ENCODE data around the gene POR.

POR gene

GRCh38 chr7:75962607-75963380 lies 47.8 kb downstream of the POR start:
- TF ChIP-seq CTCF (IDR thresholded peaks at IDR 0.05): no peak

GRCh38 chr7:75963381-75963995 lies 48.5 kb downstream of the POR start:
- H2AFZ ChIP-seq: peak overlapping the region; percentile 28
- no peaks in the 10 kb centered on the region for H3K9me3 ChIP-seq (ENCODE audit: control insufficient read depth, low read length)
- H3K4me1 ChIP-seq: peaks cover 24% of the 10 kb centered on the region
- H3K27me3 ChIP-seq (ENCODE audit: control insufficient read depth, insufficient read depth, low read length): no peaks in the 10 kb centered on the region
- no peak overlapping the region for H3K9ac ChIP-seq
- H3K79me2 ChIP-seq: peaks cover 25% of the 10 kb centered on the region
- no peak for TF ChIP-seq CTCF (IDR thresholded peaks at IDR 0.05)
- no peak overlapping the region for H3K4me3 ChIP-seq (ENCODE audit: low read depth, low read length)
- peak overlapping the region; percentile 70 for H3K27ac ChIP-seq
- peak overlapping the region; percentile 43 for H3K4me2 ChIP-seq (ENCODE audit: low read length)
- H3K36me3 ChIP-seq (ENCODE audit: control insufficient read depth, insufficient read depth, low read length): no peaks in the 10 kb centered on the region

More at GRCh38 chr7:75962607-75963380, 47.8 kb downstream of the POR start:
- Histone ChIP-seq H3K9me3 (ENCODE audit: control insufficient read depth, low read length) (no peaks in the 10 kb centered on the region), H3K4me1 (peaks cover 28% of the 10 kb centered on the region), H3K4me2 (ENCODE audit: low read length) (peak overlapping the region; percentile 43), H2AFZ (peak overlapping the region; percentile 28), H3K36me3 (ENCODE audit: control insufficient read depth, insufficient read depth, low read length) (no peaks in the 10 kb centered on the region), H3K4me3 (ENCODE audit: low read depth, low read length) (no peak overlapping the region), H3K27me3 (ENCODE audit: control insufficient read depth, insufficient read depth, low read length) (no peaks in the 10 kb centered on the region), H3K79me2 (peaks cover 23% of the 10 kb centered on the region), H3K27ac (peak overlapping the region; percentile 70), H3K9ac (no peak overlapping the region)

- Histone ChIP-seq H3K27me3 (ENCODE audit: control insufficient read depth, insufficient read depth, low read length) (no peaks in the 10 kb centered on the region), H3K4me2 (ENCODE audit: low read length) (no peak overlapping the region), H3K27ac (peak overlapping the region; percentile 40), H3K9ac (no peak overlapping the region), H3K79me2 (peaks cover 39% of the 10 kb centered on the region), H3K4me1 (peaks cover 17% of the 10 kb centered on the region), H3K9me3 (ENCODE audit: control insufficient read depth, low read length) (no peaks in the 10 kb centered on the region), H2AFZ (no peak overlapping the region), H3K36me3 (ENCODE audit: control insufficient read depth, insufficient read depth, low read length) (no peaks in the 10 kb centered on the region), H3K4me3 (ENCODE audit: low read depth, low read length) (no peak overlapping the region)
- no peak for TF ChIP-seq CTCF (IDR thresholded peaks at IDR 0.05)
These were observed 50.7 kb downstream of the POR start for GRCh38 chr7:75965617-75966016.

- TF ChIP-seq CTCF (IDR thresholded peaks at IDR 0.05): no peak
- Histone ChIP-seq H3K27ac (peak overlapping the region; percentile 49), H3K36me3 (ENCODE audit: control insufficient read depth, insufficient read depth, low read length) (no peaks in the 10 kb centered on the region), H2AFZ (no peak overlapping the region), H3K9ac (no peak overlapping the region), H3K4me3 (ENCODE audit: low read depth, low read length) (no peak overlapping the region), H3K79me2 (peaks cover 42% of the 10 kb centered on the region), H3K4me2 (ENCODE audit: low read length) (no peak overlapping the region), H3K4me1 (peaks cover 17% of the 10 kb centered on the region), H3K9me3 (ENCODE audit: control insufficient read depth, low read length) (no peaks in the 10 kb centered on the region), H3K27me3 (ENCODE audit: control insufficient read depth, insufficient read depth, low read length) (no peaks in the 10 kb centered on the region)
These were observed 51.4 kb downstream of the POR start for GRCh38 chr7:75966190-75966961.

Measured in parathyroid adenoma (tissue), 2 donors.